ENCODE measurements around the gene ADCY9.
"Not testable (repeated sequence)": the region's sequence is repeated elsewhere in the genome, so short reads cannot be mapped to it uniquely, and the experiment has no call there.

ADCY9 gene

DNA sequence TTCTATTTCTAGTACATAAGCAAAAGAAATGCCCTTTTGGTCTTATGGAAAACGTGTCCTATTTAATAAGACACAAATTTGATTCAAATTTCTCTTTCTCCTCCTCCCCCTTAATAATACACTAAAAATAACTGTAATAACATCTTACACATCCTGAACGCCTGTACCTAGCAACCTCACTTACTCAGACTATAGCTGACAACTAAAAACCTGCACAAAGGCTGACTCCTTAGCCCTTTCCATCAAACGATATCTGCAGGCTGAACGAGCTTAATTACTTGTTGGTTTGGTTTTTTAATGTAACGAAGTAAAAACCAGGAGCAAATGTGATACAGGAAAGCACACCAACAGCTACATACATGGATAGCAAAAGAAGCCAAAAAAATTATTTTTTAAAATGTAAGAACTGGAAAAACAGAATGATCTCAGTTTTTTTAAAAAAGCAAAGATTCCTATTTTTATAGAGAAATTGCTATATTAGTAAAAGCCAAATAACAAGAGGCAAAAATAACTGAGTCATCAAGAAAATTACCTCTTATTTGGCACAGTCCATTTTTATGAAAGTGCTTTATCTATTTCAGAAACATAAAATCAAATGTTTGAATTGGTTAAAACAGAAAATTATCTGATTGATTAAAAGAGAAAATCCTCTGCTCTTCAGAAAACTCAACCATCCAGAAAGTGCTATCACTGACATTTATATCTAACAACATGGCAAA is 23.5 kb downstream of the ADCY9 start:
- DNase-seq, result no peak

DNA sequence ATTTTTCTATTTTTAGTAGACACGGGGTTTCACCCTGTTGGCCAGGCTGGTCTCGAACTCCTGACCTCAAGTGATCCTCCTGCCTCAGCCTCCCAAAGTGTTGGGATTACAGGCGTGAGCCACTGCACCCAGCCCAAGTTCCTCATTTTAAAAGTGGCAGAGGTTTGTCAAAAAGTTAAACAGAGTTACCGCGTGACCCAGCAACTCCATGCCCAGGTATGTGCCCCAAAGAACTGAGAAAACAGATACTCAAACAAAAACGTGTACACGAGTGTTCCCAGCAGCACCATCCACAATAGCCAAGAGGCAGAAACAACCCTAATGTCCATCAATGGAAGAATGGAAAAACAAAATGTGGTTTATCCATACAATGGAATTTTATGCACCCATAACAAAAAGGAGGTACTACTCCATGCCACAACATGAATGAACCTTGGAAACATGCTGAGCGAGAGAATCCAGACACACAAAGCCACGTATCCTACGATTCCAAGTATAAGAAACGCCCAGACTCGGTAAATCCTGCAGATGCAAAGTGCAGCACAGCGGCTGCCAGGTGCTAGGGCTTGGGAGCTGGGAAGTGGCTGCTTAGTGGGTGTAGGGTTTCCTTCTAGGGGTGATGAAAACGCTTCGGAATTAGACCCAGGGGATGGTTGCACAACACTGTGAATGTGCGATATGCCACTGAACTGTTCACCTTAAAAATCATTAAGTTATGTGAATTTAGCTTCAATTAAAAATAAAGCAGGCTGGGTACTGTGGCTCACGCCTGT is 24.8 kb downstream of the ADCY9 start:
- DNase-seq, result no peak

DNA sequence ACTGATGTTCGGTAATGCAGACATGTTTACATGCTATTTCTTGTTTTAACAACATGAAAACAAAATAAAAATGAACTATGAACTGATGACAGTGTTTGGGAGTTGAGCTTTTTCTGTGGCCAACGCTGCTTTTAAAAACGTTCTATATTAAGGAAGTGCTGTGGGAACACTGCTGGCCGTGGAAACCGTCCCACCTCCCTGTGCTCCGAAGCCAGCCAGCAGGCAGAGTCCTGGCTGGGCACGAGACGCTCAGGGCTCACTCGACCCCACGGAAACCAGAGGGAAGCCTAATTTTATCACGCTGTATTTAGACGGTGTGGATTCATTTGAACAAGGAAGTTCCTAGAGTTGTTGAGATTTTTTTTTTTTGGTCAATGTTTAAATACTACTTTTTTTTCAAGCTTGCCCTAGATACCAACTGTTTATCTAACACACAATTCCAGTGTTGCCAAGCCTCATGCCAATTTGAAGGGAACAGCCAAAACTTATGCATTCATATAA is 25.8 kb downstream of the ADCY9 start:
- DNase-seq, result no peak

DNA sequence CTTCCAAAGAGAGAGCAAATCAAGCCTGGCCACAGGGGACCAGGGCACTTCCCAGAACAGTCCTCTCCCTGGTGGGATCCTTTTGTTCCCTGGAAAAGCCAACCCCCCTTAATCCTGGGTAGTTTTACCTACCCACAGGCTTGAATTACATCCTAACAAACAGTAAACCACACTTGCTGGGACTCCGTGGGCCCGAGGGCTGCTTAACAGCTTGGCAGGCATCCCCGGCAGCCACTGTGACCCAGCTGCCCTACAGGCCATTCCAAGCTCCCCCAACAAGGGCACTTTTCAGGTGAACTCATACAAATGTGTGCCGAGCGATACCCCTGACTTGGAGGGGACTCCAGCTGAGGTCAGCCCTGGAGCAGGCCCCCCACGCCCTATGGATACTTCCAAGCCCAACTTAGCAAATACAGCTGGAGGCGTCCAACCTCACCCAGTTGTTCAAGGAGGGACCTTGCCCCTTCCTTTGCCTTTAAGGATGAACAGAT is 26.4 kb downstream of the ADCY9 start:
- no peak for DNase-seq

DNA sequence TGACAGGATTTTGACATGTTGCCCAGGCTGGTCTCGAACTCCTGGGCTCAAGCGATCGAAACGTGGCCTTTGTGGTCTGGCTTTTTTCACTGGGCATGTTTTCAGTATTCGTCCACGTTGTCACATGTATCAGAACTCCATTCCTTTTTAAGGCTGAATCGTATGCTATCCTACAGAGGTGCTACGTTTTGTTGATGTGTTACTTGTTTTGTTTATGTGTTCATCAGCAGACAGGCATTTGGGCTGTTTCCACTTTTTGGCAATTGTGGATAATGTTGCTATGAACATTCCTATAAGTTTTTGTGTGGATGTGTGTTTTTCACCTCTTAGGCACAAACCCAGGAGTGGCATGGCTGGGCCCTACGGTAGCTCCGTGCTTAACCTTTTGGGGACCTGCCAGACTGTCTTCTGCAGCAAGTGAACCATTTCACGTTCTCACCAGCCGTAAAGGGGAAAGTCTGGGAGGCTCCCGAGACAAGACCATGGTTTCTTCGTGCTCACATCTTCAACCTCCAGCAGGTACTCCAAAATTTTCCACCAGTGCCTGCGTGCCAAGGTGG is 26.9 kb downstream of the ADCY9 start:
- no peak for DNase-seq

DNA sequence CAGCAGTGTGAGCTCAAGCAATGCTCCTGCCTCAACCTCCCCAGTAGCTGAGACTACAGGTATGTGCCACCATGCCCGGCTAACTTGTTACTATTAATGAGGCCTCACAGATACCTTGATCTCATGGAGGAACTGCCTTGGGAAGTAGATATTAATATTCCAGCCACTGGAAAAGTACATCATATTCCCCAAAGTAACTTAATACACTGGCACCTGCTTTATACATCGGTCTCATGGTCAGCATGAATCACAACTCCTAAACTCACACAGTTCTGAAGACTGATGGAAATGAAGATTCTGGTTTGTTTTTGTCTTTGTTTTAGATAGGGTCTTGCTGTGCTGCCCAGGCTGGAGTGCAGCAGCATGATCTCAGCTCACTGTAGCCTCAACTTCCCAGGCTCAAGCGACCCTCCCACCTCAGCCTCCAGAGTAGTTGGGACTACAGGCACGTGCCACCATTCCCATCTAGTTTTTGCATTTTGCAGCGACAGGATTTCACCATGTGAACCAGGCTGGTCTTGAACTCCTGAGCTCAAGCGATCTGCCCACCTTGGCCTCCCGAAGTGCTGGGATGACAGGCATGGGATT is 28.2 kb downstream of the ADCY9 start:
- DNase-seq, result no peak

DNA sequence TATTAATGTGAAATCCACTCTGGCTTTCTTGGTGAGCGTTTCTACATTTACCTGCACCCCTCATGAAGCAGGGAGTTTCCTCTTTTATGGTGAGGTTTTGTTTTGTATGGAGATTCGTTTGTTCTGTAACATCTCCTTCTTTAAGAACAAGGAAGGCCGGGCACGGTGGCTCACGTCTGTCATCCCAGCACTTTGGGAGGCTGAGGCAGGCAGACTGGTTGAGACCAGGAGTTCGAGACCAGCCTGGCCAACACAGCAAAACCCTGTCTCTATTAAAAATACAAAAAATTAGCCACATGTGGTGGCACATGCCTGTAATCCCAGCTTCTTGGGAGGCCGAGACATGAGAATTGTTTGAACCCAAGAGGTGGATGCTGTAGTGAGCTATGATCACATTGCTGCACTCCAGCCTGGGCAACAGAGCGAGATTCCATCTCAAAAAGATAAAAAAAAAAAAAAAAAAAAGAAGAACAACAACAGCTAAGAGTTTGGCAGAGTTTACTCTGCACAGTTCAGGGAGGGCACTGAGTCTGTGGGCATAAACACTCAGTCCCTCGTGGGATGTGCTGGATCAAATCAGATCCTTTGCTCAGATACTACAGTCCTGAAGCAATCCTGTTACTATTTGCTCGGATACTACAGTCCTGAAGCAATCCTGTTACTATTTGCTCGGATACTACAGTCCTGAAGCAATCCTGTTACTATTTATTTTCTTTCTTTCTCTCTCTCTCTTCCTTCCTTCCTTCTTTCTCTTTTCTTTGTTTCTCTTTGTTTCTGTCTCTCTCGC is 28.9 kb downstream of the ADCY9 start:
- no peak for DNase-seq

DNA sequence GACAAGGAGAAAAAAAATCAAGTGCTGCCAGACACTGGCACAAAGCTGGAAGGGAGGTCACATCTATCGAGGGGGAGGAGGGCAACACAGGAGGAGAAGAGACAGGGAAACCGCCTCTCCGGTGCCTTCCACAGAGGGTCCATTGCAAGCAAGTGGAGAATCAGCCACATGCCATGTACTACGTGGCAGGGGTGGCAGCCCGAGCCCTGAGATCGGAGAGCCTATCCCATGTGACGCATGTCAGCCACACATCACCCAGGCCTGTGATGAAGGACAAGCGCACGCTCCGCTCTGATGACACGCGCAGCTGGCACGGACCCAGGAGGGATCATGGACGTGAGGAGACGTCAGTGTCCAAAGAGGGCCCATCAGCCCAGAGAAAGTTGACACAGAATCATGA is 30.1 kb downstream of the ADCY9 start:
- no peak for DNase-seq

DNA sequence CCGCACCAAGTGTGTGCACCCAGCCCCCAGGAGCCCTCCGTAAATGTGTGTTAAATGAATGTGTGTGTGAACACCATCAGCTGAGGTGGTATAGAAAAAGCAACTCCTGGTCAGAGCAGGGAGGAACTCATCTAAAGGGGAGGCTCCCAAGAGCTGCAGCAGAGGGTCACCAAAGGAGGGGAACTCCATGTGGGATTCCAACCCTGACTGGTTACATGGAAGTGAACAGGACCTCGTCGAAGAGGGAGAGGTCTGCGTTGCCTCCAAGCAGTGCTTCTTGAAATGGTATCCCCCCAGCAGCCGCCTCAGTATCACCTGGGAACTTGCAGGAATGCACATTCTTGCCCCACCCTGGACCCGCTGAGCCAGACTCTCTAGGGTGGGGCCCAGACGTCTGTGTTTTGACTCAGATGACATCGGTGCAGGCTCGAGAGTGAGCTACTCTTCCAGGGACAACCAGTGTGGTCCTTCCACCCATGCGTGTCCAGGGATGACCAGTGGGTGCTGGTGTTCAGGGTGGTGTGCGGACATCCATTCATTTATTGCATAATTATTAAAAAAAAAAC is 30.8 kb downstream of the ADCY9 start:
- DNase-seq, result no peak

DNA sequence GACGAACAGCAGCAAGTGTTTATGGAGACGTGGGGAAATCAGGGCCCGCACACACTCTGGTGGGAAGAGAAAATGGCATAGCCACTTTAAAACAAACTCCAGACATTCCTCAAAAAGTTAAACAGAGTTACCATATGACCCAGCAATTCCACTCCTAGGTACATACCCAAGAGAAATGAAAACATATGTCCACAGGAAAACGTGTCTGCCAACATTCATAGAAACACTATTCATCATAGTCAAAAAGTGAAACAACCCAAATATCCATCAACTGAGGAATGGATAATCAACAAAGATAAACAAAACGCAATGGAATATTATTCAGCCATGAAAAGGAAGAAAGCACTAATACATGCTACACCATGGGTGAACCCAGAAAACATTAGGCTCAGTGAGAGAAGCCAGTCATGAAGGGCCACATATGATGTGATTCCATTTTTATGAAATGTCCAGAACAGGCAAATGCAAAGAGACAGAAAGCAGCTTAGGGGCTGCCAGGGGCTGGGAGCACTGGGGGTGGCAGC is 32.8 kb downstream of the ADCY9 start:
- DNase-seq, result no peak

DNA sequence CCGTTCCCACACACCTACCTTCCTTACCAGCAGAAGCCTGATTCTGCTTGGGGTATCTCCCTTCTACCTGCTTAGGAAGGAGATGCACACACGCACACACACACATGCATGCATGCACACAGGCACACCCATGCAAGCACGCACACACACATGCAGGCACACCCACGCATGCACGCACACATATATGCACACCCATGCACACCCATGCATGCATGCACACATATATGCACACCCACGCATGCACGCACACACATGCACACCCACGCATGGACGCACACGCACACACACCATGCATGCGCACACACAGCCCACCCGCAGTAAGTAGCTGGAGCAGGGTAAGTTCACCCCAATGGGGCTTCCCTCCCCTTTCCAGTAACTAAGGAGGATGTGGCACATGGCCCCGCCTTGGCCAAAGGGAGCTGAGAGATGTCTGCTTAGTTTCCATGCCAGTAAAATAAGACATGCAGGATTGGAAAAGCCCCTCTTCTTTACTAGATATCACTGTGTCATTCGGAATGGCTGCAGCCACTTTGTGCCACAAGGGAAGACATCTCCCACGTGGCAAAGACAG is 33.7 kb downstream of the ADCY9 start:
- DNase-seq, result no peak

DNA sequence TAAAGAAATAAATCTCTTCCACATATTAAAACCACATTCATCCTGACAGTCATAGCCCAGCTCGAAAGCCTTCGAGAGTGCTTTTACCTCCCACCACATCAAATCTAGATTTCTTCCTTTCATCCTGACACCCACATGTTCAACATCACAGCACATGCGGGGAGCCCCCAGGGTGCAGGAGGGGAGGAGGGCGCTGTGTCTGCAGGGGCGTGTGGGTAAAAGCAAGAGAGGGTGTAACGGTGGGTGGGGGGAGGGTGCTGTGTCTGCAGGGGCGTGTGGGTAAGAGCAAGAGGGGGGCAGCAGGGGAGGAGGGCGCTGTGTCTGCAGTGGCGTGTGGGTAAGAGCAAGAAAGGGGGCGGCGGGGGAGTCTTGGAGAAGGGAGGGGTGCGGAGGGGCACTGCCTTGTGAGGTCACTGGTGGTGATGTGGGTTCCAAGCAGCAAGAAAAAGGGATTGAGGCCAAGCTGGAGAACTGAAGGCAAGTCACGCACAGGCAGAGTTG is 34.7 kb downstream of the ADCY9 start:
- DNase-seq, result peak; percentile 43

DNA sequence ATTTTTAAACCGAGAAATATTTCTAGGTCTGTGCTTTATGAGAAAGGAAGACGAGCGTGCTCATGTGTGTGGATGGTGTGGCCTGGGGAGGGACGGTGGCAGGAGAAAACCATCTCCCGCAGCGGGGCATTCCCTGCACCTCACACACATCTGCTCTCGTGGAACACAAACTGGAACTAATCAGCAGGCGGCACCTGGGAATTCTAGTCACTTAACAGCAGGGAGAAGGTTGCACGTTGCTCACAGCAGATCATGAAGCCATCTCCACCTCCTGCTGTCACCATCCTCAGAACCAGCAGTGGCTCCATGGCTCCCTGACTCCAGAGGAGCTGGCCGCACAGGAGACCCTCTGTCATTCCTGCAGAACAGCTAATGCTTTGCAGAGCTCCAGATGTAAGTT is 35.2 kb downstream of the ADCY9 start:
- DNase-seq, result no peak

DNA sequence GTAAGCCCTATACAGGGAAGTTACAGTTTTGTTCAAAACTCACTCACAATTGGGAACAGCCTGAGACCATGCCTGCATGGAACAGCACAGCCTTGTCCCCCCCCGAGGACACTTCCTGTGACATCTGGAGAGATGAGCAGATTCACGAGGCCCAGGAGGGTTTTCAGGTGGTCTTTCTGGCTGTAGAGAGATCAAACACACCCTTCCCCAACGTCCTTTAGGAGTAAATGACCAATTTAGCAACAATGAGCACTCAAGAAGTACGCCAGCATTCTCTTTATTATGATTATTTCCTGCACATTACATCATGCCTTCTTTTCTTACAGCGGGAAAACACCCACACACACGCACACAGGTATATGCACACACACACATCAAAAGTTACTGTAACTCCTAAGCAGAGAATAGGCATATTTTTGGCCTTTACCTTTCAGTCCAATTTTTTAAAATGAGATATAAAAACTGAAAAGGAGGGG is 39.0 kb downstream of the ADCY9 start:
- no peak for DNase-seq

DNA sequence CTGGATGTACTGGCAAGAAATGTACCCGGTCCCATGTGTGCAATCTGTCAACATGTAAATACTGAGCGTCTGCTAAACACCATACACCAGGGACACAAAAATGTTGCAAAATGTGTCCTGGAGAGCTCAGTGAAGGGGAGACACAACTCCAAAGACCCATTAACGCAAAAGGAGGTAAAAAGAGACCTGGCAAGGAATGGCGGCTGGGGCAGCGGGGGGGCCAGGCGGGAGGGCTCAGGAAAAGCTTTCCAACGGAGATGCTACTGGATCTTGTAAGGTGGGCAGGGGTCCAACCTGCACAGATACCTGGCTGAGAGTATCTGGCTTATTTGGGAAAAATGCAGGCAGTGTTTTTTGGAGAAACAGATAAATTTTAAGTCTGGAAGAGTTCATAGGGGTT is 40.7 kb downstream of the ADCY9 start:
- DNase-seq, result no peak

DNA sequence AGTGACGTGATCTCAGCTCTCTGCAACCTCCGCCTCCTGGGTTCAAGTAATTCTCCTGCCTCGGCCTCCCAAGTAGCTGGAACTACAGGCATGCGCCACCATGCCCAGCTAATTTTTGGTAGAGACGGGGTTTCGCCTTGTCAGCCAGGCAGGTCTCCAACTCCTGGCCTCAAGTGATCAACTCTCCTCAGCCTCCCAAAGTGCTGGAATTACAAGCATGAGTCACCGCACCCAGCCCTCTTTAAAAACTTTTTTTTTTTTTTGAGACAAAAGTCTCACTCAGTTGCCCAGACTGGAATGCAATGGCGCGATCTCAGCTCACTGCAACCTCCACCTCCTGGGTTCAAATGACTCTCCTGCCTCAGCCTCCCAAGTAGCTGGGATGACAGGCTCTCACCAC is 43.1 kb downstream of the ADCY9 start:
- not testable (repeated sequence) for DNase-seq

DNA sequence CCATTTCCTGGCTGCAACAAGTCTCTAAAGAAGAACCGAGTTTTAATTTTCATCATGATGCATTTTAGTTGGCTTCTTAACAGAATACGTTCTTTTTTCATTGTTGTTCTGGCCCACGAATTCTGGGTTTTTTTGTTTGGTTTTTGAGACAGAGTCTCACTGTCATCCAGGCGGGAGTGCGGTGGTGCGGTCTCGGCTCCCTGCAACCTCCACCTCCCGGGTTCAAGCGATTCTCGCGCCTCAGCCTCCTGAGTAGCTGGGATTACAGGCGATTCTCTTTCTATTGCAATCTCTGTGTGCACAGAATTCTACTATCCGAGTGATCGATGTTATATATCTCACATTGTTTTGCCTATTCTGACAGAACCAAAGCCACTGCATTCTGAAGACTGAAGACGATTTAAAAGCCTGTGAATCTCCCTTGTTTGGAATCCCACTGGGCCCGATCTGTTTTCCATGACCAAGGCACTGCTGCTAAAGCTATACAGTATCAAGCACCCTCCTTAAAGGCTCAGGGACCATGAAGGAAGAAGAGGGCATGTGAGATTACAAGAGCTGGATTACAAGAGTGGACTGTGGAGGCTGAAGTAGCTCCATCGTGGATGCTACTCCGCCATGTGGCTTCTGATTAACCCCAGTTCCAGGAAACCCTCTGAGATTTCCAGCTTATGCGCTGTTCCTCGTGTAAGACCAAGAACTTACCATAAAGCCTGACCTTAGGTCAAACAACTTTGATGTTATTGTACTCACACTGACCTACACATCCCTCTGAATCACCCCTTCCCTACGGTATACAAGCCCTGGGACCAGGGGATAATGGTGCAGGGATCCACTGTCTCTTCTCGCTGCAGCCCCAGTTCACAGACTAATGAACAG is 44.3 kb downstream of the ADCY9 start:
- DNase-seq, result no peak

DNA sequence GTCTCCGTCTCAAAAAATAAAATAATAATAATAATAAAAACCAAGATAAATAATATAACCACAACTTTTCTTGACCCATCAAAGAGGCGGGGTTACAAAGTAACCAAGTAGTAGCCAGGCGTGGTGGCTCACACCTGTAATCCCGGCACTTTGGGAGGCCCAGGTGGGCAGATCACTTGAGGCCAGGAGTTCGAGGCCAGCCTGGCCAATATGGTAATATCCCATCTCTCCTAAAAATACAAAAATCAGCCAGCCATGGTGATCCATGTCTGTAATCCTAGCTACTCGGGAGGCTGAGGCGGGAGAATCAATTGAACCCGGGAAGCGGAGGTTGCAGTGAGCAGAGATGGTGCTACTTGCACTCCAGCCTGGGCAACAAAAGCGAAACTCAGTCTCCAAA is 45.3 kb downstream of the ADCY9 start:
- no peak for DNase-seq

DNA sequence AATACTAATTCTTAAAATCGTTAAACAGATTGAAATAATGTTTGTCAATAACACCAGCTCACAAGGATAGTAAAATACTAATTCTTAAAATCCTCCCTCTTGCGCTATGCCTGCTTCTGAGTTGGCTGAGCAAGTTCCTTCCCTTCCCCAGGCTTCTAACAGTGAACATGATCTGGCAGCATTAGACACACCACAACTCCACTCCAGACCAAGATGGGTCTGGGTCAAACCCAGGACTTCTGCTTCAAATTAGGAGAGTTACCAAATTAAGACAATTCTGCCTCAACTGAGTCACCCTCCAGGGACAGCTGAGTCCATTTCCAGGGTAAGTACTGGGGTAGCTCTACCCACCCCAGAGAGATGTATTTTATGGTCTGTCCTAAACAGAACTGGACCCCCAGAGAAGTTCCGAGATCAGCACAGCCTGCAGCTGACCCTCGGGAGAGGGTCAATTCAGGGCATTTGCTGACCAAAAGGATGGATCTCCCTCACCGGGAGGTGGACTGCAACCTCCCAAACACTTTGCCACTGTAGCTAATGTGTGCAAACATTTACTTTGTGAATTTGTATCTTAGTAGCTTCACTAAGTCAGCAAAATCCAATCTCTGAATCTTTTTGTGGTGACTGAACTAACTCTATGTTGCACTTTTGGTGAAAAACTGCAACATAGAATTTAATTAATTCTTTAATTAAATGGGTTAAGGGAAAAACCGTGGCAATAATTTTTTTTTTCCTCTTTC is 48.8 kb downstream of the ADCY9 start:
- DNase-seq, result no peak

DNA sequence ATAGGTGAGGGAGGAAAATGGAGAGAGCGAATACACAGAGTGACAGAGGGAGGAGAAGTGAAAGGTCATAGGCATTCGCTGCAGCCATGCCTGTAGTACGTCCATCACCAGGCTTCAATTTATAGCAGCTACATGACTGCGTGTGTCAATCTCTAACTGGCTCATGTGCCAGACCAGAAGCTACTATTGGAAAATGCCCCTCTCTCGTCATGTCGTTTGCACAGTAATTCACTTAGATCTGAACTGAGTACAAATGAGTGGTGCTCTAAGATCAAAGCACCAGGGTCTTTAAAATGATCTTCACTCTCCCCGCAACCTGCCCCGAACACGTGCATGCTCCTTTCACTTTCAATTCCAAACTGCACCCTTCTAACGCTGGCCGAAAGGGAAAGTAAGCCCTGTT is 51.3 kb downstream of the ADCY9 start:
- DNase-seq, result peak; percentile 13

Data from stimulated activated CD4-positive, alpha-beta T cell treated with anti-CD3 and anti-CD28 coated beads, Interleukin-4, amount 100 ng/mL, for 1 hour (primary cell).